Left ventricle myocardium inferior (tissue), 1 donor: ENCODE data around the gene SLC4A9. TPM values are rescaled to one million over a fixed set of nuclear protein-coding genes. Genes with fewer than 3 reads are reported as not detected.

Experiments
- DNase-seq: peaks from one replicate; pipeline ENCODE4 v3.0.0-alpha.2; 2020
- H3K27ac ChIP-seq: fragments of 200-600 bp; replicated peaks from 2 replicates; pipeline ENCODE4 v1.8.0; 2021
- H3K27me3 ChIP-seq: fragments of 200-600 bp; 2 replicates; pipeline ENCODE4 v1.8.0; 2021; ENCODE audit warnings: low read depth
- H3K36me3 ChIP-seq: fragments of 200-600 bp; 2 replicates; pipeline ENCODE4 v1.8.0; 2021
- H3K4me1 ChIP-seq: fragments of 200-600 bp; 2 replicates; pipeline ENCODE4 v1.8.0; 2021
- H3K4me3 ChIP-seq: fragments of 200-600 bp; 2 replicates; pipeline ENCODE4 v1.8.0; 2021; ENCODE audit warnings: mild to moderate bottlenecking, moderate library complexity
- H3K9me3 ChIP-seq: fragments of 200-600 bp; replicated peaks from 2 replicates; pipeline ENCODE4 v1.8.0; 2021
- intact Hi-C: fragments of 100-400 bp; cut with micrococcal nuclease; formaldehyde crosslinking; loops from one replicate; pipeline ENCODE4 v1.11.0; 2022
- total RNA-seq: library from RNA; stranded (reverse); fragmentation: NEBNext Ultra II Directional; extraction: Animal tissue kit (Norgen Biotek cat#: 25700); gene quantifications from one replicate; pipeline ENCODE4 v1.2.1, GENCODE V29; 2021
- TF ChIP-seq, protein P1 (sequence below): fragments of 200-600 bp; IDR thresholded peaks from 2 replicates; pipeline ENCODE4 v1.8.0; 2021; ENCODE audit warnings: antibody characterized with exemption, mild to moderate bottlenecking, borderline replicate concordance
- donor health status: DM: no; HTN: yes; CAD: no; lungs with severe emphysema.

SLC4A9 gene
- total RNA-seq, 1 donor from 2014 or later, result 0.44 TPM

DNA sequence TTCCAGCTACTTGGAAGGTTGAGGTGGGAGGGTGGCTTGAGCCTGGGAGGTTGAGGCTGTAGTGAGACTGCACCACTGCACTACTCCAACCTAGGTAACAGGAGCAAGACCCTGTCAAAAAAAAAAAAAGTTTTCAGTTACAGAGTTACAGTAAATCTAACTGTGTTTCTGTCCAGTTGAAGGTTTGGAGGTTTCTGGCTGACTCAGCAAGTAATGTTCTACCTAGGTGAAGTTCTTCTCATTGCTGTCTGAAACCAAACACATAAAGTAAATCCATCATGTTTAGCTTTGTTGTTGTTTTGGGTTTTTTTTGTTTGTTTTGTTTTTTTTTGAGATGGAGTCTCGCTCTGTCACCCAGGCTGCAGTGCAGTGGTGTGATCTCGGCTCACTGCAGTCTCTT lies 33.7 kb downstream of the SLC4A9 start:
- Histone ChIP-seq H3K27ac (no peak overlapping the region), H3K4me1 (no peaks in the 10 kb centered on the region), H3K9me3 (no peaks in the 10 kb centered on the region), H3K36me3 (no peaks in the 10 kb centered on the region), H3K4me3 (no peak overlapping the region), H3K27me3 (no peaks in the 10 kb centered on the region)
- DNase-seq, result no peak
- TF ChIP-seq, protein P1, sequence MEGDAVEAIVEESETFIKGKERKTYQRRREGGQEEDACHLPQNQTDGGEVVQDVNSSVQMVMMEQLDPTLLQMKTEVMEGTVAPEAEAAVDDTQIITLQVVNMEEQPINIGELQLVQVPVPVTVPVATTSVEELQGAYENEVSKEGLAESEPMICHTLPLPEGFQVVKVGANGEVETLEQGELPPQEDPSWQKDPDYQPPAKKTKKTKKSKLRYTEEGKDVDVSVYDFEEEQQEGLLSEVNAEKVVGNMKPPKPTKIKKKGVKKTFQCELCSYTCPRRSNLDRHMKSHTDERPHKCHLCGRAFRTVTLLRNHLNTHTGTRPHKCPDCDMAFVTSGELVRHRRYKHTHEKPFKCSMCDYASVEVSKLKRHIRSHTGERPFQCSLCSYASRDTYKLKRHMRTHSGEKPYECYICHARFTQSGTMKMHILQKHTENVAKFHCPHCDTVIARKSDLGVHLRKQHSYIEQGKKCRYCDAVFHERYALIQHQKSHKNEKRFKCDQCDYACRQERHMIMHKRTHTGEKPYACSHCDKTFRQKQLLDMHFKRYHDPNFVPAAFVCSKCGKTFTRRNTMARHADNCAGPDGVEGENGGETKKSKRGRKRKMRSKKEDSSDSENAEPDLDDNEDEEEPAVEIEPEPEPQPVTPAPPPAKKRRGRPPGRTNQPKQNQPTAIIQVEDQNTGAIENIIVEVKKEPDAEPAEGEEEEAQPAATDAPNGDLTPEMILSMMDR, result no peak
- intact Hi-C loops, result no loop called here

DNA sequence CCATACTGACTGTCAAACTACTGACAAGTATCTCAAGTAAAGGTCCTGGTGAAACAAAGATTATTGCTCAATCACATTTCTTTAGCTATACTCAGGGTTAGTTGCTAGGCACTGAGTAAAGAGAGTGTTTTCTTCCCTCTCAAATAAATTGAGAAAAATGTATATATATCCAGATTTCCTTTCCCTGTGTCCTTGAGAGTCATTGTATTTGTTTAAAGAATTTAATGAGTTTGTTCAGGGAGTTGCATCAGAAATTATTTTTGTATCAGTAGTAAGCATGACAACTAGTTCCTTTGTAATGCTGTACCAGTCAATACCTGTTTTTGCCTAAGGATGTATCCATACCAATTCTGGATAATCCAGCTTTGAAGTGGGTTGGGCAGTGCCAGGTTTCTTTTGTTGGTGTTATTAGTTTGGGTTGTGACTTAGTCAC lies 38.4 kb downstream of the SLC4A9 start:
- DNase-seq, result no peak
- intact Hi-C loops, result no loop called here
- Histone ChIP-seq H3K27ac (no peak overlapping the region), H3K9me3 (no peaks in the 10 kb centered on the region), H3K27me3 (no peaks in the 10 kb centered on the region), H3K4me3 (no peak overlapping the region), H3K4me1 (peaks cover 31% of the 10 kb centered on the region), H3K36me3 (no peaks in the 10 kb centered on the region)
- TF ChIP-seq, protein P1, result no peak

DNA sequence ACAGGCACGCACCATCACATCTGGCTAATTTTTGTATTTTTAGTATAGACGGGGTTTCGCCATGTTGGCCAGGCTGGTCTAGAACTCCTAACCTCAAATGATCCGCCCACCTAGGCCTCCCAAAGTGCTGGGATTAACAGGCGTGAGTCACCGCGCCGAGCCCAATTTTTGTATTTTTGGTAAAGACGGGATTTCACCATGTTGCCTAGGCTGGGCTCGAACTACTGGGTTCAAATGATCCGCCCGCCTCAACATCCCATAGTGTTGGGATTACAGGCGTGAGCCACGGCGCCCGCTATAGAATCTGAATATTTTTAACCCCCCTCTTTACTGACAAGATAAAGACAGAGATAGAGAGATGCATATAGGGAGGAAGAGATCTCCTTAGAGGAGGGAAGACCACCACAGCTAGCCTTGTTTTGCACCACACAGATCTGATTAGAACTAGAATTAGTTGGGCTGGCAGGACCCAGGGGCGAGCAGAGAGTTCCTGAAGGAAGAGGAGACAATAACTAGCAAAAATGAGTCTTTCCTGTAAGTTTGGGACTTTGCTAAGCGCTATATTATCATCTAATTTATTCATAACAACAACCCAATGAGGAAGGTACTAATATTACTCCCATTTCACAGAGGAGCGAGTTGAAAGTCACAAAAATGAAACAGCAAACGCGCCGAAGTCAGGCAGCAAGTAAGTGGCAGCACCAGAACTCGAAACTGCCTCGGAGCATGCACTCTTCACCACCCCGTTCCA lies 40.2 kb downstream of the SLC4A9 start:
- intact Hi-C loops, result no loop called here
- TF ChIP-seq, protein P1, result no peak
- no peaks in the 10 kb centered on the region for H3K27me3 ChIP-seq
- no peaks in the 10 kb centered on the region for H3K9me3 ChIP-seq
- peak overlapping the region; percentile 89 for H3K4me3 ChIP-seq
- no peak for DNase-seq
- H3K27ac ChIP-seq, result peak overlapping the region; percentile 98
- H3K4me1 ChIP-seq, result peaks cover 48% of the 10 kb centered on the region
- H3K36me3 ChIP-seq, result no peaks in the 10 kb centered on the region

DNA sequence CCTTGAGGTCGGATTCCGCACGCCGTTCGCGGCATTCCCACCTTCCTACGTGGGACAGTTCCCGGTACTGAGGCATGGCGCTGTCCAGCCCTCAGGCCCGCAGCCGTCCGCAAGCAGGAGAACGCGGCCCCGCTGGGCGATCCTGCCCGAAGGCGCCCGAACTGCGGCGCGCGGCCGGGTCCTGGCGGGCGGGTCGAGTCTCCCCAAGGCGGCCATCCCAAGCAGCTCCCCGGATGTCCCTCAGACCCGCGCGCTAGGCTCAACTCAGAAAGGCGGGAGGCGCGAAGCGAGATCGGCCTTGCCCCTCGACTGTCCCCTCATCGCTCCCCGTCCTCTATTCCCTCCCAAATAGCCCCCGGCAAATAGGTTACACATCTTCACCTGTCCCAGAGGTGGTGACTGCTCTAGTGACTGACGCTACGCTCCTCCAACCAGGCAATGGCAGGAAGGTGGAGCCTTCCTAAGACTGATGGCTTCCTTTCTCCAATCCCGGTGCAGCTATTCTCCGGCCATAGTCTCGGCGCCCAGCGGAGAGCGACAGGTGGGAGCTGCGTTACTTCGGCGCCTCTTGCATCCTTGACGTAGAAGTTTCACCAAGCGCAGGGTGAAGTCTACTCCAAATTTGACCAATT lies 40.9 kb downstream of the SLC4A9 start:
- Histone ChIP-seq H3K36me3 (peaks cover under 1% of the 10 kb centered on the region), H3K27ac (peak overlapping the region; percentile 98), H3K27me3 (no peaks in the 10 kb centered on the region), H3K4me3 (peak overlapping the region; percentile 89), H3K4me1 (peaks cover 55% of the 10 kb centered on the region), H3K9me3 (no peaks in the 10 kb centered on the region)
- DNase-seq, result peak; percentile 90
- intact Hi-C loops, result no loop called here
- TF ChIP-seq, protein P1, result no peak

DNA sequence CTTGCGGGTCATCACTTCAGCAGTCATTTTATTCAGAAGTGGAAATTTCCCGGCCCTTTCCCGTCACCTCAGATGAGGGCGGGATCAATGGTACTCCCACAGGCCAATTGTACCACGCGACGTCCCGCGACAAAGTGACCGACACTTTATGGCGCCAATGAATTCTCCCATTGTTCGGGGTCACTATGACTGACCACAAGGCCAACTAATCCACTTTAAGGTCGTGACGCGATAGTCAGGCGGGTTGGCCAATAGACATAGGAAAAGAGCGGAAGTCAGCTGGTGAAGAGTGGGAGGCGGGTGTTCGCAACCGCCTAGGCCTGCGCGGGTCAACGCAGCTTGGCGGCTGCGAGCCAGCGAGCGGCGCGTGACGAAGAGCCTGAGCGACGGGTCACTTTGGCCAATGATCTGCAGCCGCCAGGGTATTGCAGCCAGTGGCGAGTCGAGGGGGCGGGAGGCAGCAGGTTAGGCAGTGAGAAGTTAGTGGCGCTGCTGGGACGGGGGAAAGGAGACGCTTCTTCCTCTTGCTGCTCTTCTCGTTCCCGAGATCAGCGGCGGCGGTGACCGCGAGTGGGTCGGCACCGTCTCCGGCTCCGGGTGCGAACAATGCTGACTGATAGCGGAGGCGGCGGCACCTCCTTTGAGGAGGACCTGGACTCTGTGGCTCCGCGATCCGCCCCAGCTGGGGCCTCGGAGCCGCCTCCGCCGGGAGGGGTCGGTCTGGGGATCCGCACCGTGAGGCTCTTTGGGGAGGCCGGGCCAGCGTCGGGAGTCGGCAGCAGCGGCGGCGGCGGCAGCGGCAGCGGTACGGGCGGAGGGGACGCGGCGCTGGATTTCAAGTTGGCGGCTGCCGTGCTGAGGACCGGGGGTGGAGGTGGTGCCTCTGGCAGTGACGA lies 41.6 kb downstream of the SLC4A9 start, which contains the start of gene ANKHD1:
TSS of gene ANKHD1 (plus strand) at position 472 of the 896 bp plus-strand sequence. CDS start at position 607, 135 bp downstream.
- Histone ChIP-seq H3K9me3 (no peaks in the 10 kb centered on the region), H3K4me3 (peak within 1 kb of the TSS; percentile 89), H3K27me3 (no peaks in the 10 kb centered on the region), H3K4me1 (peaks cover 62% of the 10 kb centered on the region), H3K36me3 (peaks cover 4% of the 10 kb centered on the region), H3K27ac (peak within 1 kb of the TSS; percentile 98)
- peak; percentile 98 for DNase-seq
- TF ChIP-seq, protein P1, result no peak
- intact Hi-C loops, result no loop called here
